ENCODE results near the gene TGFBI. TPM values are rescaled to one million over a fixed set of nuclear protein-coding genes. Genes with fewer than 3 reads are reported as not detected.

Gene TGFBI
- total RNA-seq, 2 donors from 2014 or later, result 47.5 to 63.3 TPM

- no peak for TF ChIP-seq CTCF (IDR thresholded peaks at IDR 0.05)
- Histone ChIP-seq H3K9ac (ENCODE audit: low read depth in 2 of 2, low read length in 2 of 2) (no peak overlapping the region), H3K4me1 (no peaks in the 10 kb centered on the region), H3K4me3 (no peak overlapping the region), H3K27ac (no peak overlapping the region), H3K9me3 (no peaks in the 10 kb centered on the region), H3K36me3 (no peaks in the 10 kb centered on the region), H3K27me3 (no peaks in the 10 kb centered on the region)
- no peak for DNase-seq
- intact Hi-C loops (cut with DNase I), result no loop called here
Observed at GRCh38 chr5:136108180-136108611, 79.4 kb downstream of the TGFBI start.

GRCh38 chr5:136108766-136109165, 80.0 kb downstream of the TGFBI start:
- no peak overlapping the region for H3K27ac ChIP-seq
- no peaks in the 10 kb centered on the region for H3K9me3 ChIP-seq
- intact Hi-C loops (cut with DNase I), result no loop called here
- no peaks in the 10 kb centered on the region for H3K36me3 ChIP-seq
- no peak overlapping the region for H3K9ac ChIP-seq (ENCODE audit: low read depth in 2 of 2, low read length in 2 of 2)
- no peak for DNase-seq
- no peaks in the 10 kb centered on the region for H3K27me3 ChIP-seq
- TF ChIP-seq CTCF (IDR thresholded peaks at IDR 0.05), result no peak
- no peak overlapping the region for H3K4me3 ChIP-seq
- H3K4me1 ChIP-seq, result no peaks in the 10 kb centered on the region

GRCh38 chr5:136109453-136110135, 80.8 kb downstream of the TGFBI start:
- no peaks in the 10 kb centered on the region for H3K27me3 ChIP-seq
- H3K27ac ChIP-seq, result no peak overlapping the region
- H3K4me3 ChIP-seq, result no peak overlapping the region
- TF ChIP-seq CTCF (IDR thresholded peaks at IDR 0.05), result no peak
- H3K9me3 ChIP-seq, result no peaks in the 10 kb centered on the region
- no peak overlapping the region for H3K9ac ChIP-seq (ENCODE audit: low read depth in 2 of 2, low read length in 2 of 2)
- intact Hi-C loops (cut with DNase I), result no loop called here
- no peaks in the 10 kb centered on the region for H3K36me3 ChIP-seq
- no peak for DNase-seq
- no peaks in the 10 kb centered on the region for H3K4me1 ChIP-seq

Other genes starting within 250 kb of the TGFBI start
- gene SLC25A48, start 194.3 kb upstream of the TGFBI start, total RNA-seq, result 1 to 10 TPM; 4.1 to 6.0 TPM
- not detected for gene IL9, start 133.1 kb upstream of the TGFBI start, total RNA-seq
- gene LECT2, start 74.0 kb upstream of the TGFBI start, total RNA-seq, result not detected
- gene SMAD5, start 103.9 kb downstream of the TGFBI start, total RNA-seq, result 10 to 100 TPM; 51.9 to 64.1 TPM
- gene SMIM32, start 164.2 kb downstream of the TGFBI start, total RNA-seq, result 10 to 100 TPM; 18.9 to 20.2 TPM

All from colonic mucosa (tissue), 4 donors.